Thymus (tissue), 2 donors: ENCODE results near the gene RAP1A. TPM values are rescaled to one million over a fixed set of nuclear protein-coding genes. Genes with fewer than 3 reads are reported as not detected.

Source experiments
- polyA plus RNA-seq: library from polyadenylated mRNA; stranded (reverse); fragments of 200-250 nt; gene quantifications from one replicate; pipeline ENCODE4 v1.2.3, GENCODE V29; 2013
- total RNA-seq: library from RNA; stranded (reverse); fragments of 120-200 nt; gene quantifications from one replicate; pipeline ENCODE4 v1.2.4, GENCODE V29; 2013
- donor health status: healthy.

RAP1A gene
- total and polyA plus RNA-seq, 2 donors, result 29.6 to 123 TPM

Other genes with a start within 250 kb of the RAP1A start
- 1.5 TPM for gene OVGP1, start 192.1 kb upstream of the RAP1A start, total RNA-seq
- 6.7 TPM for gene OVGP1, start 192.1 kb upstream of the RAP1A start, polyA plus RNA-seq
- gene WDR77, start 170.5 kb upstream of the RAP1A start, total RNA-seq, result 36.8 TPM
- gene WDR77, start 170.5 kb upstream of the RAP1A start, polyA plus RNA-seq, result 29.6 TPM
- 522 TPM for gene ATP5PB, start 170.3 kb upstream of the RAP1A start, total RNA-seq
- 311 TPM for gene ATP5PB, start 170.3 kb upstream of the RAP1A start, polyA plus RNA-seq
- 13.6 TPM for gene C1orf162, start 145.8 kb upstream of the RAP1A start, total RNA-seq
- gene C1orf162, start 145.8 kb upstream of the RAP1A start, polyA plus RNA-seq, result 98.7 TPM
- gene ADORA3, start 116.2 kb upstream of the RAP1A start, total RNA-seq, result 5.8 TPM
- 11.0 TPM for gene ADORA3, start 116.2 kb upstream of the RAP1A start, polyA plus RNA-seq
- gene TMIGD3, start 116.2 kb upstream of the RAP1A start, total RNA-seq, result 1.8 TPM
- 28.2 TPM for gene TMIGD3, start 116.2 kb upstream of the RAP1A start, polyA plus RNA-seq
- gene INKA2, start 119.6 kb downstream of the RAP1A start, total RNA-seq, result 1.4 TPM
- gene INKA2, start 119.6 kb downstream of the RAP1A start, polyA plus RNA-seq, result 1.5 TPM
- 17.8 TPM for gene DDX20, start 136.1 kb downstream of the RAP1A start, total RNA-seq
- 10.9 TPM for gene DDX20, start 136.1 kb downstream of the RAP1A start, polyA plus RNA-seq